Activated CD8-positive, alpha-beta T cell treated with anti-CD3 and anti-CD28 coated beads for 36 hours (primary cell): Measurements from ENCODE around the gene MLF1. TPM values are rescaled to one million over a fixed set of nuclear protein-coding genes. Genes with fewer than 3 reads are reported as not detected.

ENCODE experiments used
- ATAC-seq: fragments of 200-7000 bp; cut with Tn5 transposase; one replicate; pipeline ENCODE4 v1.10.0; 2021; ENCODE audit warnings: mild to moderate bottlenecking, moderate library complexity
- CTCF ChIA-PET: fragments of 350-600 bp; sonication (Branson Sonifier 250); formaldehyde crosslinking; loops from one replicate; lab custom pipeline; 2021; ENCODE audit warnings: antibody characterized with exemption; lab: Charles Lee
- POLR2A ChIA-PET: fragments of 350-600 bp; sonication (Branson Sonifier 250); formaldehyde crosslinking; loops from one replicate; lab custom pipeline; 2021; ENCODE audit warnings: antibody characterized with exemption; lab: Charles Lee
- DNase-seq: peaks from one replicate; pipeline ENCODE4 v3.0.0-alpha.2; 2020
- H3K27ac Mint-ChIP-seq: one replicate; pipeline ENCODE4 v1.8.0; 2021; ENCODE audit warnings: mild to moderate bottlenecking, mixed read lengths
- H3K27me3 Mint-ChIP-seq: one replicate; pipeline ENCODE4 v1.8.0; 2021; ENCODE audit warnings: mixed read lengths
- H3K36me3 Mint-ChIP-seq: one replicate; pipeline ENCODE4 v1.8.0; 2021; ENCODE audit warnings: low read depth, mixed read lengths
- H3K4me1 Mint-ChIP-seq: one replicate; pipeline ENCODE4 v1.8.0; 2021; ENCODE audit warnings: low read depth, mixed read lengths
- H3K4me3 Mint-ChIP-seq: one replicate; pipeline ENCODE4 v1.8.0; 2021; ENCODE audit warnings: mild to moderate bottlenecking, moderate library complexity, mixed read lengths
- H3K9me3 Mint-ChIP-seq: one replicate; pipeline ENCODE4 v1.8.0; 2021; ENCODE audit warnings: mixed read lengths
- CTCF ChIP-seq: fragments of 200-600 bp; IDR thresholded peaks from one replicate; pipeline ENCODE4 v1.8.0; 2022; ENCODE audit warnings: antibody characterized with exemption, mild to moderate bottlenecking
- intact Hi-C: fragments of 100-400 bp; cut with micrococcal nuclease; formaldehyde crosslinking; loops from one replicate; pipeline ENCODE4 v1.10.0; 2022
- total RNA-seq, 2 experiments: library from RNA; stranded (reverse); gene quantifications; one replicate each; pipeline ENCODE4 v1.2.3, GENCODE V29; 2021

MLF1 gene
- total RNA-seq: 1 to 10 TPM; 1.4 to 1.9 TPM

GRCh38 chr3:158570999-158571702 is at the start of gene MLF1:
Gene MLF1, plus strand, starts transcription at chr3:158571194. Its CDS starts 107 bp downstream, at chr3:158571301.
- Mint-ChIP-seq H3K9me3 (no peaks in the 10 kb centered on the region), H3K4me1 (peaks cover 10% of the 10 kb centered on the region), H3K36me3 (peaks cover 2% of the 10 kb centered on the region), H3K27me3 (peaks cover 41% of the 10 kb centered on the region), H3K27ac (peak within 1 kb of the TSS; percentile 16), H3K4me3 (peak within 1 kb of the TSS; percentile 74)
- peak; percentile 85 for DNase-seq
- TF ChIP-seq CTCF: no peak
- ChIA-PET POLR2A (no interaction called here), CTCF (interaction anchor here (0.9 to 1.5 kb wide), 2 partner anchors 33 to 157 kb away, joined by 3 read pairs; no protein-coding TSS in a partner anchor)
- intact Hi-C loops: no loop called here
- ATAC-seq: peak; percentile 99

- DNase-seq: no peak
- H3K4me1 Mint-ChIP-seq: no peaks in the 10 kb centered on the region
- no peak overlapping the region for H3K27ac Mint-ChIP-seq
- no peaks in the 10 kb centered on the region for H3K27me3 Mint-ChIP-seq
- H3K36me3 Mint-ChIP-seq: peaks cover 1% of the 10 kb centered on the region
- H3K9me3 Mint-ChIP-seq: no peaks in the 10 kb centered on the region
- CTCF ChIA-PET: interaction anchor here (0.7 kb wide), 1 partner anchor 917 kb away, joined by 3 read pairs; no protein-coding TSS in a partner anchor
- intact Hi-C loops: no loop called here
- ATAC-seq: no peak
- no peak for TF ChIP-seq CTCF
- POLR2A ChIA-PET: no interaction called here
- H3K4me3 Mint-ChIP-seq: no peak overlapping the region
Measured at GRCh38 chr3:158522221-158523136, 48.5 kb upstream of the MLF1 start.

- CTCF ChIA-PET: interaction anchor here (4.3 kb wide), 1 partner anchor 12 kb away, joined by 29 read pairs; no protein-coding TSS in a partner anchor
Measured at GRCh38 chr3:158528076-158528674, 42.8 kb upstream of the MLF1 start.

GRCh38 chr3:158531334-158531733 is 39.7 kb upstream of the MLF1 start:
- ATAC-seq (no peak), DNase-seq (no peak)
- Mint-ChIP-seq H3K4me3 (no peak overlapping the region), H3K27ac (no peak overlapping the region), H3K4me1 (no peaks in the 10 kb centered on the region), H3K36me3 (no peaks in the 10 kb centered on the region), H3K9me3 (no peaks in the 10 kb centered on the region), H3K27me3 (no peaks in the 10 kb centered on the region)
- ChIA-PET CTCF (interaction anchor here (0.6 to 4.3 kb wide), 7 partner anchors 8 to 999 kb away, joined by 3 to 29 read pairs (median 3); no protein-coding TSS in a partner anchor), POLR2A (no interaction called here)
- intact Hi-C loops: no loop called here
- no peak for TF ChIP-seq CTCF

More at GRCh38 chr3:158528076-158528674, 42.8 kb upstream of the MLF1 start:
- no peak overlapping the region for H3K27ac Mint-ChIP-seq
- intact Hi-C loops: no loop called here
- ATAC-seq (no peak), DNase-seq (no peak)
- no peaks in the 10 kb centered on the region for H3K36me3 Mint-ChIP-seq
- POLR2A ChIA-PET: no interaction called here
- no peak for TF ChIP-seq CTCF
- H3K9me3 Mint-ChIP-seq: no peaks in the 10 kb centered on the region
- no peak overlapping the region for H3K4me3 Mint-ChIP-seq
- H3K4me1 Mint-ChIP-seq: no peaks in the 10 kb centered on the region
- no peaks in the 10 kb centered on the region for H3K27me3 Mint-ChIP-seq
